Adrenal gland (tissue), 5 donors: ENCODE measurements around the gene BSND.

Source experiments
- POLR2A ChIP-seq, 2 donors: fragments of 450-650 bp; IDR thresholded peaks; one replicate each; pipeline ENCODE4 v1.6.1; 2017; ENCODE audit warnings: antibody characterized with exemption in 2 of 2, mild to moderate bottlenecking in 2 of 2, moderate library complexity in 1 of 2
- TF ChIP-seq, protein P1 (sequence below), 6 experiments: fragments of 450-650 bp in 4 of 6; fragments of 200-600 bp in 2 of 6; sonication (generic) in 1 of 6; IDR thresholded peaks; 1 replicate in 5 of 6; 2 replicates in 1 of 6; pipeline versions ENCODE4 v1.5.1 to v1.8.0; 2016 to 2021; ENCODE audit warnings: antibody characterized with exemption in 6 of 6, mild to moderate bottlenecking in 2 of 6, moderate library complexity in 1 of 6
- donor health status: DM: no; HTN: no; CAD: no.

DNA sequence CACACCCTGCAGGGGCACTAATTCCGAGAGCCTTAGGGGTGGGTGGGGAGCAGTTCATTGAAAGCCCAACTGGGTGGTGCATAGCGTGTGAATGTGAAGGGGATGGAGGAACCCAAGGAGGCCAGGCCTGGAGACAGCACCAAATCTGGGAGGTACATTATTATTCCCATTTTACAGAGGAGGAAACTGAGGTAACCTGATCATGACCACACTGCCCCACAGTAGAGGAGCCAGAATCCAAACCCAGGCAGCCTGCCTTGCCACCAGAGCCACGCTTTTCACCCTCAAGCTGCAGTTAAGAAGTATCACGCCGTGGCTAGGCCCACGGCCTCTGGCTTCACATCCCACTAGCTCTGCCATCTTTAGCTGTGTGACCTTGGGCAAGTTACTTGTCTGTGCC lies 633 bp upstream of the BSND start:
- TF ChIP-seq, protein P1, sequence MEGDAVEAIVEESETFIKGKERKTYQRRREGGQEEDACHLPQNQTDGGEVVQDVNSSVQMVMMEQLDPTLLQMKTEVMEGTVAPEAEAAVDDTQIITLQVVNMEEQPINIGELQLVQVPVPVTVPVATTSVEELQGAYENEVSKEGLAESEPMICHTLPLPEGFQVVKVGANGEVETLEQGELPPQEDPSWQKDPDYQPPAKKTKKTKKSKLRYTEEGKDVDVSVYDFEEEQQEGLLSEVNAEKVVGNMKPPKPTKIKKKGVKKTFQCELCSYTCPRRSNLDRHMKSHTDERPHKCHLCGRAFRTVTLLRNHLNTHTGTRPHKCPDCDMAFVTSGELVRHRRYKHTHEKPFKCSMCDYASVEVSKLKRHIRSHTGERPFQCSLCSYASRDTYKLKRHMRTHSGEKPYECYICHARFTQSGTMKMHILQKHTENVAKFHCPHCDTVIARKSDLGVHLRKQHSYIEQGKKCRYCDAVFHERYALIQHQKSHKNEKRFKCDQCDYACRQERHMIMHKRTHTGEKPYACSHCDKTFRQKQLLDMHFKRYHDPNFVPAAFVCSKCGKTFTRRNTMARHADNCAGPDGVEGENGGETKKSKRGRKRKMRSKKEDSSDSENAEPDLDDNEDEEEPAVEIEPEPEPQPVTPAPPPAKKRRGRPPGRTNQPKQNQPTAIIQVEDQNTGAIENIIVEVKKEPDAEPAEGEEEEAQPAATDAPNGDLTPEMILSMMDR (IDR thresholded peaks at IDR 0.05): no peak
- TF ChIP-seq POLR2A (IDR thresholded peaks at IDR 0.05): no peak
